Keratinocyte (primary cell): Measurements from ENCODE around the gene PLXDC2. TPM values are rescaled to one million over a fixed set of nuclear protein-coding genes. Genes with fewer than 3 reads are reported as not detected.

Experiments
- DNase-seq: peaks from one replicate; pipeline ENCODE4 v3.0.0-alpha.2; 2011; ENCODE audit warnings: low read depth, missing footprints, low spot score
- FAIRE-seq: peaks from 2 replicates; lab custom pipeline; 2011; peaks lifted over from hg19 to GRCh38; lab: Jason Lieb, UNC
- H2AFZ ChIP-seq: 2 replicates; pipeline ENCODE4 v1.6.0; 2012; ENCODE audit warnings: low read length, control low read depth, inconsistent platforms; ENCODE audit not compliant: control insufficient read depth
- H3K27ac ChIP-seq: 2 replicates; pipeline ENCODE4 v1.5.1; 2011; ENCODE audit warnings: low read length; ENCODE audit not compliant: control insufficient read depth, insufficient read depth
- H3K27me3 ChIP-seq: 3 replicates; pipeline ENCODE4 v1.6.0; 2011; ENCODE audit warnings: low read length; ENCODE audit not compliant: control insufficient read depth, insufficient read depth; ENCODE audit errors: extremely low read depth
- H3K36me3 ChIP-seq, 2 experiments: 2 replicates in 1 of 2; 3 replicates in 1 of 2; pipeline ENCODE4 v1.5.1; 2011; ENCODE audit warnings: low read length in 2 of 2, mild to moderate bottlenecking in 1 of 2; ENCODE audit not compliant: control insufficient read depth in 2 of 2, insufficient read depth in 2 of 2; ENCODE audit errors: extremely low read depth in 1 of 2
- H3K4me1 ChIP-seq: 3 replicates; pipeline ENCODE4 v1.5.1; 2011; ENCODE audit warnings: low read length; ENCODE audit not compliant: control insufficient read depth, insufficient read depth; ENCODE audit errors: extremely low read depth
- H3K4me2 ChIP-seq: 3 replicates; pipeline ENCODE4 v1.6.0; 2011; ENCODE audit warnings: low read depth, low read length; ENCODE audit not compliant: control insufficient read depth, insufficient read depth; ENCODE audit errors: extremely low read depth
- H3K4me3 ChIP-seq, 3 experiments: fragments of 200-600 bp in 1 of 3; sonication (generic) in 1 of 3; 2 replicates in 2 of 3; 3 replicates in 1 of 3; pipeline ENCODE4 v1.5.1; 2011 to 2016; ENCODE audit warnings: low read length in 3 of 3, mild to moderate bottlenecking in 3 of 3, control low read depth in 2 of 3, inconsistent platforms in 1 of 3, low read depth in 1 of 3, mixed read lengths in 1 of 3, mixed run types in 1 of 3, moderate library complexity in 1 of 3; ENCODE audit not compliant: control insufficient read depth in 2 of 3, insufficient read depth in 2 of 3; ENCODE audit errors: extremely low read depth in 1 of 3
- H3K79me2 ChIP-seq: 2 replicates; pipeline ENCODE4 v1.6.0; 2012; ENCODE audit warnings: low read length; ENCODE audit not compliant: control insufficient read depth, insufficient read depth
- H3K9ac ChIP-seq: 3 replicates; pipeline ENCODE4 v1.6.0; 2011; ENCODE audit warnings: low read length; ENCODE audit not compliant: control insufficient read depth, insufficient read depth; ENCODE audit errors: extremely low read depth
- H3K9me1 ChIP-seq: 3 replicates; pipeline ENCODE4 v1.6.0; 2011; ENCODE audit warnings: low read length; ENCODE audit not compliant: control insufficient read depth, insufficient read depth; ENCODE audit errors: extremely low read depth
- H3K9me3 ChIP-seq: 2 replicates; pipeline ENCODE4 v1.5.1; 2012; ENCODE audit warnings: low read depth, low read length; ENCODE audit not compliant: control insufficient read depth
- H4K20me1 ChIP-seq: 3 replicates; pipeline ENCODE4 v1.6.0; 2011; ENCODE audit warnings: low read length; ENCODE audit not compliant: control insufficient read depth, insufficient read depth; ENCODE audit errors: extremely low read depth
- CTCF ChIP-seq, 3 experiments: IDR thresholded peaks in 1 of 3; conservative IDR thresholded peaks in 1 of 3; optimal IDR thresholded peaks in 1 of 3; 2 replicates in 2 of 3; 3 replicates in 1 of 3; pipeline versions ENCODE3 to v1.5.1; 2011; ENCODE audit warnings: low read length in 3 of 3, mild to moderate bottlenecking in 3 of 3, moderate library complexity in 2 of 3, control low read depth in 1 of 3, inconsistent platforms in 1 of 3; ENCODE audit not compliant: insufficient read depth in 2 of 3; ENCODE audit errors: extremely low read depth in 1 of 3
- EZH2 ChIP-seq: IDR thresholded peaks from one replicate; pipeline ENCODE4 v1.6.1; 2012; ENCODE audit warnings: inconsistent platforms, mild to moderate bottlenecking, low read length, moderate library complexity
- dilution Hi-C: fragments of 300-500 bp; cut with MboI; formaldehyde crosslinking; loops from one replicate; pipeline ENCODE4 v1.7.0; 2020; ENCODE audit warnings: low sequenced_read_pairs; ENCODE audit not compliant: extremely low pct_ligation_motif_present
- polyA plus RNA-seq, 5 experiments: library from polyadenylated mRNA; depleted of rRNA in 3 of 5; stranded (reverse) in 3 of 5; stranded (forward) in 1 of 5; unstranded in 1 of 5; fragments of >200 nt; gene quantifications; 1 replicate in 1 of 5; 2 replicates in 3 of 5; 3 replicates in 1 of 5; pipeline versions ENCODE4 v1.2.1 to v1.2.3, GENCODE V29; 2011 to 2012; ENCODE audit warnings: missing spikeins in 2 of 5, low read depth in 1 of 5, low replicate concordance in 1 of 5

PLXDC2 gene
- polyA plus RNA-seq, 1 donor (not counting 4 experiments of a cell fraction or from before 2014, with no cell fraction given) = 12.9 TPM

- H3K9me3 ChIP-seq = no peaks in the 10 kb centered on the region
- H3K9ac ChIP-seq = no peak overlapping the region
- H2AFZ ChIP-seq = no peak overlapping the region
- dilution Hi-C loops = no loop called here
- no peaks in the 10 kb centered on the region for H3K79me2 ChIP-seq
- no peak for TF ChIP-seq CTCF (optimal IDR thresholded peaks at IDR 0.05 in 1 of 3, IDR thresholded peaks at IDR 0.05 in 1 of 3, conservative IDR thresholded peaks at IDR 0.05 in 1 of 3; ENCODE audit: extremely low read depth in 1 of 3, insufficient read depth in 2 of 3, low read length in 3 of 3)
- TF ChIP-seq EZH2 = no peak
- H3K27ac ChIP-seq = no peak overlapping the region
- no peak for DNase-seq
- no peaks in the 10 kb centered on the region for H3K36me3 ChIP-seq
- H3K4me1 ChIP-seq = peaks cover 7% of the 10 kb centered on the region
- no peaks in the 10 kb centered on the region for H4K20me1 ChIP-seq
- FAIRE-seq = no peak
- H3K27me3 ChIP-seq = no peaks in the 10 kb centered on the region
- no peak overlapping the region for H3K4me3 ChIP-seq
- no peak overlapping the region for H3K4me2 ChIP-seq
- no peaks in the 10 kb centered on the region for H3K9me1 ChIP-seq
Observed at GRCh38 chr10:19777806-19778205, 38.4 kb upstream of the PLXDC2 start.

- Histone ChIP-seq H3K36me3 (no peaks in the 10 kb centered on the region), H3K4me3 (no peak overlapping the region), H4K20me1 (no peaks in the 10 kb centered on the region), H3K27me3 (no peaks in the 10 kb centered on the region), H3K9me3 (no peaks in the 10 kb centered on the region), H3K9me1 (no peaks in the 10 kb centered on the region), H3K4me1 (peaks cover 7% of the 10 kb centered on the region), H3K4me2 (no peak overlapping the region), H3K79me2 (no peaks in the 10 kb centered on the region), H2AFZ (no peak overlapping the region), H3K9ac (no peak overlapping the region), H3K27ac (no peak overlapping the region)
- DNase-seq (no peak), FAIRE-seq (no peak)
- TF ChIP-seq CTCF (optimal IDR thresholded peaks at IDR 0.05 in 1 of 3, IDR thresholded peaks at IDR 0.05 in 1 of 3, conservative IDR thresholded peaks at IDR 0.05 in 1 of 3; ENCODE audit: extremely low read depth in 1 of 3, insufficient read depth in 2 of 3, low read length in 3 of 3) (no peak), EZH2 (no peak)
- dilution Hi-C loops = no loop called here
Observed at GRCh38 chr10:19778996-19779395, 37.2 kb upstream of the PLXDC2 start.
